Muscle of leg (tissue), 11 donors: ENCODE measurements around the gene CDC25B. TPM values are rescaled to one million over a fixed set of nuclear protein-coding genes. Genes with fewer than 3 reads are reported as not detected.

Experiments used
- DNase-seq: peaks from one replicate; pipeline ENCODE4 v3.0.0; 2013
- H3K27ac ChIP-seq: one replicate; pipeline ENCODE4 v1.5.1; 2013; ENCODE audit warnings: mild to moderate bottlenecking, low read length, control low read depth
- H3K27me3 ChIP-seq: one replicate; pipeline ENCODE4 v1.6.1; 2013; ENCODE audit warnings: low read length; ENCODE audit not compliant: control insufficient read depth, insufficient read depth
- H3K36me3 ChIP-seq: one replicate; pipeline ENCODE4 v1.6.1; 2013; ENCODE audit warnings: low read length; ENCODE audit not compliant: control insufficient read depth, insufficient read depth
- H3K4me1 ChIP-seq: one replicate; pipeline ENCODE4 v1.6.1; 2013; ENCODE audit warnings: low read length; ENCODE audit not compliant: control insufficient read depth, insufficient read depth
- H3K4me3 ChIP-seq: one replicate; pipeline ENCODE4 v1.5.1; 2013; ENCODE audit warnings: low read length, control low read depth
- H3K9me3 ChIP-seq: replicated peaks from 2 replicates; pipeline ENCODE4 v1.6.1; 2013; ENCODE audit warnings: low read depth, low read length; ENCODE audit not compliant: control insufficient read depth
- WGBS: methylation state at CpG from one replicate; pipeline ENCODE4 v1.1.5; 2013; ENCODE audit warnings: missing lambda C conversion rate; ENCODE audit not compliant: insufficient coverage; 5-methylcytosine and 5-hydroxymethylcytosine counted together
- polyA plus RNA-seq, 8 donors: library from polyadenylated mRNA; unstranded; fragments of 120-200 nt; gene quantifications; one replicate each; pipeline versions ENCODE4 v1.2.1 to v1.2.3, GENCODE V29; 2013; ENCODE audit warnings: inconsistent platforms in 1 of 8, low replicate concordance in 1 of 8; ENCODE audit not compliant: insufficient read length in 8 of 8, insufficient read depth in 1 of 8
- total RNA-seq: library from RNA; stranded (reverse); fragments of 120-200 nt; gene quantifications from one replicate; pipeline ENCODE4 v1.2.4, GENCODE V29; 2013

Gene CDC25B
- total and polyA plus RNA-seq, 9 donors, result 37.7 to 118 (median 89.9) TPM

DNA sequence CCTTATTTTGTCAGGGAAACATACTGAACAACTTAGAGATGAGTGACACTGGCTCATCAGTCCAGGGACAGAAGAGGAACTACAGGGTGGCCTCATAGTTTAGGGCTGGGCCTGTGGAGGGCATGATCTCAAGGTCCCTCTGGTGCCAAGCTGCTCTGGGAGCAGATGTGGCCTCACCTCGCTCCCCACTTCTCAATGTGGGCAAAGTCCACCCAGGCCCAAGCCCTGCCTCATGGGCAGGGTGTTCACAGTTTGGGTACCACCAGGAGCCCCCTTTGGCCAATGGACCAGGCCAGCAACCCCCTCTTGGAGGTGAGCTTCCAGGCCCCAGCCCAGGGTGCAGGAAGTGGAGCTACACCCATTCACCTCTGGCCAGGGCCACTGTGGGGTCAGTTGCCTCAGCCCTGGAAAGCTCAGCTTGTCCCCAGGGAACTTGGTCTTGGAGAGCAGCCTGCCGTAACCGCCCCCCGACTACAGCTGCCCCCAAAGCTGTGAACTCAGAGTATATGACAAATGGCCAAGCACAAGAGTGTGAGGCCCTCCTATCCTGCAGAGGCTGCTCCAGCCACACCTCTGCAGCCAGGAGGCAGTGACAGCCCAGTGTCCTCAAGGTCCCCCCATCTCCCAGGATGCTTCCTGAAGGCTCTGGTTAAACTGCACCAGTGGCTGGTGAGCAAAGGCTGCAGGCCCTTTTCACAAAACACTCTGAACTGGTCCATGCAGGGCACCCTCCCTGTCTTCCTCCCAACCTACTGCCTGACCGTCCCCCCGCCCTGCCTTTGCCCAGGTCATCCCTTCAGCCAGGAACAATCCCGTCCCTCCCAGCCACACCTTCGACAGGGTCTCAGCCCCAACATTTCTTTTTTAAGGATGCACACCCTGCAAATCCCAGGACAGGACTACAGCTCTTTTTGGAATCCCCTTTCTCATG lies 32.2 kb upstream of the CDC25B start:
- DNase-seq, result peak; percentile 17
- Histone ChIP-seq H3K4me3 (no peak overlapping the region), H3K36me3 (peaks cover 9% of the 10 kb centered on the region), H3K9me3 (no peaks in the 10 kb centered on the region), H3K27ac (no peak overlapping the region), H3K27me3 (no peaks in the 10 kb centered on the region), H3K4me1 (peaks cover 47% of the 10 kb centered on the region)
- 71% methylated on average over 8 of the region's 8 CpGs for WGBS

DNA sequence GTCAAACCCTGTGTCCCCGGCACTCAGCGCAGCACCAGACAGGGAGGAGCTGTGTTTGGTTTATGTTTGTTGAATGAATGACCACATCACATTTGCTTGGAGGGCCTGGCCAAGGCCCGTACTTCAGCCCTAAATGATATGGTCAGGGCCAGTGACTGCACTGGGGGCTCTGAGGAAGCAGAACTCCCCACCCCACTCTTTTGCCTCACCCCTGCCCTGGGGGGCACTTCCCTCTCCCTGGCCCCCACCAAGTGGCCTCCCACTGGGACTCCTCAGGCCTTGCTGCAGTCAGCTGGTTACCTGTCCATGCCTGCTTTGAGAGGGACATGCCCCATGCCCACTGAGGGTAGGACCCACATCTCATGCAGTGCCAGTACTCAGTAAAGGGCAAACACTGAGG lies 31.5 kb upstream of the CDC25B start:
- no peaks in the 10 kb centered on the region for H3K9me3 ChIP-seq
- no CpG with 5 or more reads among the region's 3 CpGs for WGBS
- no peak overlapping the region for H3K4me3 ChIP-seq
- no peaks in the 10 kb centered on the region for H3K27me3 ChIP-seq
- peak; percentile 4 for DNase-seq
- H3K27ac ChIP-seq, result no peak overlapping the region
- H3K4me1 ChIP-seq, result peaks cover 44% of the 10 kb centered on the region
- H3K36me3 ChIP-seq, result peaks cover 3% of the 10 kb centered on the region

DNA sequence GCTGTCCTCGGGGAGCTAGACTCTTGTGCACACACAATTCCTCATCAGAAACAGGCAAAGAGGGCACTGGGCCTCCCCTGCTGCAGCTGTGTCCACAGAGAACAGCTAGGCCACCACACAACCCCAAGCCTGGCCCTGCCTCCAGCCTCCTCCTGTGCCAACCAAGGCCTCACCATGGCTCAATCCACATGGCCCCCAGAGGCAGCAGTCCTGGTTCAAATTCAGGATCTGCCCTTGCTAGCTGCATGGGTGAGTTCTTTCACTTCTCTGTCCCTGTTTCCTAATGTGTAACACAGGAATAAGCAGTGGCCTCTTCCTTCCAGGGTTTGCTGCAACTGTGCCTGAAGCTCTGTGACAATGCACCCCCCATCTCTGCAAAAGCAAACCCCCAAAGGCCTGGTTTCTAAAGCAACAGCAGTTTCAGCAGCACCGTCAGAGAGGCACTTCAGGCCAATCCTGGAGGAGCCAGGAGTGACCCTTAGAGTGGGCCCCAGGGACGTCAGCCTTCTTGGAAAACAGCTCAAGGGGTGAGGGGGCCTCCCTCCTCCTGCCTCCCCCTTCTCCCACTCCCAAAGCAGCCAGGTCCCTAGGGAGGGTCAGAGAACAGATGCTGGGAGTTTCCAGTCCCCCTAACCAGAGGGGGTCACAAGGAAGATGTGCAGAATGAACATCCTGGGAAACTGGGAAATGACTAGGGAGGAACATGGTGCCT lies 30.8 kb upstream of the CDC25B start:
- Histone ChIP-seq H3K4me3 (no peak overlapping the region), H3K27ac (peak overlapping the region; percentile 56), H3K9me3 (no peaks in the 10 kb centered on the region), H3K4me1 (peaks cover 44% of the 10 kb centered on the region), H3K36me3 (peaks cover 3% of the 10 kb centered on the region), H3K27me3 (no peaks in the 10 kb centered on the region)
- DNase-seq, result peak; percentile 71
- 64% methylated on average over 1 of the region's 3 CpGs for WGBS

DNA sequence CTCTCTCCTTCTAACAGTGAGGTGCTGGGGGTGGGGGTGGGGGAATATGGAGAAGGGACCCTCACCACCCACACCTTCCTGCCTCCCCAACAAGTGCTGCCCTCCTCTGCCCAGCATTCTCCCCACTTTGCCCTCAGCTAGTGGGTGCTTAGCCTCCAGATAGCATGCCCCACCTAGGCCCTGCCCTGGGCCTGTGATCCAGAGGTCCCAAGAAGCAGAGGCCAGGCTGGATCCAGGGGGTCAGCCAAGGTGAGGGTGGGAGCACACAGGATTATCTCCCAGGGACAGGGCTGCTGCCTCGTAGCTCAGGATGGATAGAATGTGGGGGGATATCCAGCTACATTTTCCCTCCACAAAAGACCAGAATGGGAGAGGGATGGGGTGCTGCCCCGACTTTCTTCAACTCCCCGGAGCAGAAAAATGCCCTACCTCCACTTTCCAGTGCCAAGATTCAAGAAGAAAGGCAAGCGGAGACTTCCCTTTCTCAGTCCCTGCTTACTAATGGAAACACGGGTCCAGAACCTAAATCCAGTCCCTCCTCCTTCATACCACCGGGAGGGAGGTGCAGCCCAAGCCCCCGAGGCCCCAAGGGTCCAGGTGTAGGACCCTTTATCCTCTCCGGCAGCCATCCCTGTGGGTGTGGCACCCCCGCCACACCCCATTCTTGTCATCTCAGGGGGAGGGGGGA lies 29.5 kb upstream of the CDC25B start:
- no peaks in the 10 kb centered on the region for H3K9me3 ChIP-seq
- no peaks in the 10 kb centered on the region for H3K27me3 ChIP-seq
- H3K4me1 ChIP-seq, result peaks cover 44% of the 10 kb centered on the region
- WGBS, result 20% methylated on average over 2 of the region's 9 CpGs
- peak overlapping the region; percentile 79 for H3K4me3 ChIP-seq
- no peak for DNase-seq
- peak overlapping the region; percentile 13 for H3K27ac ChIP-seq
- H3K36me3 ChIP-seq, result peaks cover under 1% of the 10 kb centered on the region

DNA sequence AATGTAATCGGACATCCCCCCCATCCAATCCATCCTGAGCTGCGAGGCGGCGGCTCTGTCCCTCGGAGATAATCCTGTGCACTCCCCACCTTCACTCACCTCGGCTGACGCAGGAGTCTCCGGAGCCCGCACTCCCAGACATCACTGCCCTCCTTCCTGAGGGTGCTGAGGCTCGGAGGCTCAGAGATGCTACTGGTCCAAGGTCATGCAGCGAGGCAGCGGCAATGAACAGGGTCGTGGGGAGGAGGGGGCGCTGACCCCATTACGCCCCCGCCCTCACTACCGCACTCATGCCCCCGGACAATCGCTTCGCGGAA lies 29.0 kb upstream of the CDC25B start:
- WGBS, result 0% methylated on average over 7 of the region's 21 CpGs
- peak; percentile 30 for DNase-seq
- H3K4me1 ChIP-seq, result peaks cover 44% of the 10 kb centered on the region
- H3K9me3 ChIP-seq, result no peaks in the 10 kb centered on the region
- H3K36me3 ChIP-seq, result no peaks in the 10 kb centered on the region
- H3K27me3 ChIP-seq, result no peaks in the 10 kb centered on the region
- H3K27ac ChIP-seq, result no peak overlapping the region
- H3K4me3 ChIP-seq, result peak overlapping the region; percentile 79

DNA sequence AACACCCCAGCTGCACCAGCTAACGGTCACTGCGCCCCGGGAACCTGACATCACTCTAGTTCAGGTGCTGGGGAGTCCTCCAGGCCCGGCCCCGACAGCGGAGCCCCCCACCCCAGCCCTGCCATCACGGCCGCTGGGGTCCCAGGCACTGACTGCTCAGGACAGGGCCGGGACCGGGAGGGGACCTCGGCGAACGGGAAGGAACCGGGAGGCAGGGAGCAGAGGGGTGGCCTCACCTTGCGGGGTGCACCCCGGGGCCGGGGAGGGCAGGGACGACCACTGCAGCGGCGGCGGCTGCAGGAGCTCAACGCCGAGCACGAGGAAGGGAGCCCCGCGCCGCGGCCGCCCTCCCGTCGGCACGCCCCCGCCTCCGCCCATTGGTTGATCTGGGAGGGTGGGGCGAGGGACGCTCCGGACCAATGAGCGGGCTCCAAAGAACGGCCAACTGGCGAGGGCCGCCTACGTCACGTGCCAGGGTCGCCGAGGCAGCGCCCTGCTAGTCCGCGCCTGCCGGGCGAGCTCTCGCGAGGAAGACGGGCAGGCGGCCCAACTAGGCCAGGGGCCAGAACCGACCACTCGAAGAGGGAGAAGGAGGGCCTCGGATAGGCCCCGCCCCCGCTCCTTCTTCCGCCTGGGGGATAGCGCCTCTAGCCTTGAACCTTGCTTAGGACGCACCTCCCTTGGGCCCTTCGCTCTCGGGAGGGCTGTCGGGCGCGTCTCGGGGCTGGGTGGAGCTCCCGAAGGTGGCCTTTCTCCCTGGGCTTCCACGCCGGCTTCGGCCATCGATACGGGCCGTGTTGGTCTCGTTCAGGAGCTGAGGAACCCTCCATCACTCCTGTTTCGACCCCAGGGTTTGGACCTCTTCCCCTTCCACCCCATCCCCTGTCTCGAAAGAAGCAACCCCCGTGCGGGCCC lies 28.4 kb upstream of the CDC25B start, which contains the start of gene ADISSP:
Gene ADISSP (minus strand): TSS at position 327 of the 915 bp plus-strand sequence. CDS start 7,653 bp downstream, outside the sequence.
- H3K27me3 ChIP-seq, result no peaks in the 10 kb centered on the region
- H3K9me3 ChIP-seq, result no peaks in the 10 kb centered on the region
- DNase-seq, result peak; percentile 99
- peak within 1 kb of the TSS; percentile 89 for H3K4me3 ChIP-seq
- under 1% methylated on average over 80 of the region's 80 CpGs for whole genome bisulfite sequencing
- H3K4me1 ChIP-seq, result peaks cover 44% of the 10 kb centered on the region
- peak within 1 kb of the TSS; percentile 89 for H3K27ac ChIP-seq
- no peaks in the 10 kb centered on the region for H3K36me3 ChIP-seq

DNA sequence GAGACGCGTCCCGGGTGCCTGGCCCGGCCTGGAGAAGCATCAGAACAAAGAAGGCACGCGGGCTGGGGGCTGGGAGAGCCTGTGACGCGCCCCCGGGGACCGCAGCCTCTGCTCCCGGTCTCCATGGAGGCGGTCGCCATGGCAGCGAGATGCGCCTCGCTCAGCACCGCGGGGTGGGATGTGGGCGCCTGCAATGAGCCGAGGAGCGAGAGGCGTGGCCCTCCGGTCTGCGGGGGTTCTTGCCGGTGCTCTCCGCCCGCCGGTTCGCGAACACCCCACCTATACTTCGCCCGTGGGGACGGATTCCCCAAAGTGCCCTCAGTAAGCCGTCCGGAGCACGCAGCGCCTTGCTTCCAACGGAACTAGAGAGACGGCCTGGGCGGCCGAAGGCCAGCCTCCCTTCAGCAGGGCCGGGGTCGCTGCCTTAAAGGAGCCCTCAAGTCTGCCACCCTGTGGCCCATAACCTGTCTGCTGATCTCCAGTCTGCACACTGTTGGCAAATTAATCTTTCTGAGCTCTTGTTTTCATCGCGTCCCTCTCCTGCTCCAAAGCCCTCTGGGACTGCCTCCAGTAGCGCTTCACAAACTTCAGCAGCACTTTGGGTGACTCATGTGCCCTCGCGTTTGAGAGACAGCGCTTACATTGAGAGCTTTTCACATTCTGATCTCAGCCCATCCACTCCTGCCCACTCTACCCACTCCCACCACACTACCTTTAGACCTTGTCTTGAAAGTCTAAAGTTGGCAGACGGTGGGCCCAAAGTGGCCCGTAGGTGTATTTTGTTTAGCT lies 27.6 kb upstream of the CDC25B start:
- no peaks in the 10 kb centered on the region for H3K27me3 ChIP-seq
- H3K4me3 ChIP-seq, result peak overlapping the region; percentile 89
- WGBS, result under 1% methylated on average over 45 of the region's 51 CpGs
- peak; percentile 87 for DNase-seq
- H3K27ac ChIP-seq, result peak overlapping the region; percentile 89
- H3K4me1 ChIP-seq, result peaks cover 44% of the 10 kb centered on the region
- no peaks in the 10 kb centered on the region for H3K36me3 ChIP-seq
- no peaks in the 10 kb centered on the region for H3K9me3 ChIP-seq

DNA sequence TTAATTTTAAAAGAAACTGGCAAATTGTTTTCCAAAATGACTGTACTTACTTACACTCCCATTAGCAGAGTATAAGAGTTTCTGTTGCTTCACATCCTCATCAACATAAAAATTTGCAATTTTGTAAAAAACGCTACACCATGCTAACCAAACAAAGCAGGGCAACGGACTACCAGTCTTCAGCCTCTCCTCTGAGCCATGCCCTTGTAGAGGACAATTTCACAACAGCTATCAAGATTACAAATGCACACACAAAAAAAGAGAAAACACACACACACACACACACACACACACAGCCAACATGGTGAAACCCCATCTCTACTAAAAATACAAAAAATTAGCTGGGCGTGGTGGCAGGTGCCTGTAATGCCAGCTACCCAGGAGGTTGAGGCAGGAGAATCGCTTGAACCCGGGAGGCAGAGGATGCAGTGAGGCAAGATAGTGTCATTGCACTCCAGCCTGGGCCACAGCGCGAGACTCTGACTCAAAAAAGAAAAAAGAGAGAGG lies 24.5 kb upstream of the CDC25B start:
- H3K4me3 ChIP-seq, result no peak overlapping the region
- peaks cover 21% of the 10 kb centered on the region for H3K4me1 ChIP-seq
- H3K27ac ChIP-seq, result no peak overlapping the region
- no peaks in the 10 kb centered on the region for H3K36me3 ChIP-seq
- no peaks in the 10 kb centered on the region for H3K9me3 ChIP-seq
- H3K27me3 ChIP-seq, result no peaks in the 10 kb centered on the region
- WGBS, result no CpG with 5 or more reads among the region's 7 CpGs
- no peak for DNase-seq
